Gastrocnemius medialis (tissue), 4 donors: ENCODE measurements around the gene RCAN2. TPM values are rescaled to one million over a fixed set of nuclear protein-coding genes. Genes with fewer than 3 reads are reported as not detected.

Source experiments
- ATAC-seq, 2 donors: fragments of 150-250 bp; one replicate each; pipeline ENCODE4 v1.9.1; 2016
- DNase-seq, 2 donors: peaks; one replicate each; pipeline ENCODE4 v3.0.0-alpha.2; 2019
- H3K27ac ChIP-seq, 4 donors: fragments of 200-600 bp; sonication (generic); 1 replicate in 1 of 4; 2 replicates in 3 of 4; pipeline ENCODE4 v1.5.1; 2016 to 2018; ENCODE audit warnings: mild to moderate bottlenecking in 2 of 4, moderate library complexity in 1 of 4
- H3K27me3 ChIP-seq, 3 donors: fragments of 200-600 bp; sonication (generic) in 2 of 3; 1 replicate in 1 of 3; 2 replicates in 2 of 3; pipeline versions ENCODE4 v1.5.1 to v1.6.0; 2016 to 2019; ENCODE audit warnings: mild to moderate bottlenecking in 1 of 3, moderate library complexity in 1 of 3
- H3K36me3 ChIP-seq, 2 donors: fragments of 200-600 bp; sonication (generic) in 1 of 2; one replicate each; pipeline ENCODE4 v1.5.1; 2017 to 2018
- H3K4me1 ChIP-seq, 2 donors: fragments of 200-600 bp; sonication (generic) in 1 of 2; one replicate each; pipeline ENCODE4 v1.5.1; 2016 to 2017; ENCODE audit warnings: mild to moderate bottlenecking in 2 of 2
- H3K4me3 ChIP-seq, 4 donors: fragments of 200-600 bp; sonication (generic) in 3 of 4; 1 replicate in 1 of 4; 2 replicates in 3 of 4; pipeline ENCODE4 v1.5.1; 2016 to 2019; ENCODE audit warnings: mild to moderate bottlenecking in 2 of 4
- H3K9me3 ChIP-seq, 3 donors: fragments of 200-600 bp; sonication (generic) in 2 of 3; 1 replicate in 1 of 3; 2 replicates in 2 of 3; pipeline ENCODE4 v1.5.1; 2016 to 2019
- CTCF ChIP-seq, 5 experiments: fragments of 450-650 bp in 3 of 5; fragments of 200-600 bp in 2 of 5; sonication (generic) in 2 of 5; IDR thresholded peaks in 4 of 5; conservative IDR thresholded peaks in 1 of 5; 1 replicate in 4 of 5; 2 replicates in 1 of 5; pipeline ENCODE4 v1.5.1; 2016 to 2019; ENCODE audit warnings: antibody characterized with exemption in 5 of 5, mild to moderate bottlenecking in 3 of 5, moderate library complexity in 3 of 5
- POLR2A ChIP-seq, 2 donors: fragments of 450-650 bp; IDR thresholded peaks; one replicate each; pipeline ENCODE4 v1.6.1; 2017; ENCODE audit warnings: antibody characterized with exemption in 2 of 2, mild to moderate bottlenecking in 2 of 2, moderate library complexity in 2 of 2
- in situ Hi-C, 4 donors: fragments of 200-750 bp; cut with MboI; loops; one replicate each; pipeline versions ENCODE4 v1.15.0 to v1.8.0; 2017; ENCODE audit warnings: low sequenced_read_pairs in 4 of 4
- intact Hi-C: fragments of 100-400 bp; cut with DNase I; formaldehyde crosslinking; loops from one replicate; pipeline ENCODE4 v1.15.1; 2023; ENCODE audit warnings: low total_unique reads
- total RNA-seq, 4 donors: library from RNA; depleted of rRNA; stranded (reverse); fragments of >200 nt; gene quantifications; one replicate each; pipeline versions ENCODE4 v1.1.0 to v1.2.3, GENCODE V29; 2016

RCAN2 gene
- total RNA-seq, 4 donors from 2014 or later, result 26.2 to 88.8 (median 43.2) TPM

GRCh38 chr6:46240866-46241565, 250.2 kb downstream of the RCAN2 start:
- H3K27ac ChIP-seq, result peak overlapping the region in 2 of 4 donors; percentile 60 to 63
- in situ Hi-C loops (loop anchor here in 1 of 4 donors (25.0 kb wide), 1 partner anchor 171 kb away; no protein-coding TSS in a partner anchor), intact Hi-C loops (no loop called here)
- no peaks in the 10 kb centered on the region for H3K27me3 ChIP-seq
- H3K4me3 ChIP-seq, result no peak overlapping the region
- H3K9me3 ChIP-seq, result no peaks in the 10 kb centered on the region
- no peak for DNase-seq
- ATAC-seq, result no peak
- H3K36me3 ChIP-seq, result no peaks in the 10 kb centered on the region
- H3K4me1 ChIP-seq, result peaks cover 31 to 75% of the 10 kb centered on the region in 2 donors
- TF ChIP-seq CTCF (IDR thresholded peaks at IDR 0.05 in 4 of 5, conservative IDR thresholded peaks at IDR 0.05 in 1 of 5) (no peak), POLR2A (IDR thresholded peaks at IDR 0.05) (no peak)

GRCh38 chr6:46236752-46237151, 254.5 kb downstream of the RCAN2 start:
- peak; percentile 68 to 84 for ATAC-seq
- in situ Hi-C loops, result loop anchor here in 2 of 4 donors (10.0 to 25.0 kb wide), 2 partner anchors 176 to 258 kb away; partner anchors contain the start of gene RCAN2 (in 1 of the 2)
- no peak for DNase-seq
- peaks cover 36 to 66% of the 10 kb centered on the region in 2 donors for H3K4me1 ChIP-seq
- no peaks in the 10 kb centered on the region for H3K27me3 ChIP-seq
- intact Hi-C loops, result loop anchor here (5.0 kb wide), 1 partner anchor 156 kb away; no protein-coding TSS in a partner anchor
- no peaks in the 10 kb centered on the region for H3K36me3 ChIP-seq
- H3K9me3 ChIP-seq, result no peaks in the 10 kb centered on the region
- TF ChIP-seq POLR2A (IDR thresholded peaks at IDR 0.05) (no peak), CTCF (IDR thresholded peaks at IDR 0.05 in 4 of 5, conservative IDR thresholded peaks at IDR 0.05 in 1 of 5) (no peak)
- no peak overlapping the region for H3K4me3 ChIP-seq
- peak overlapping the region; percentile 46 to 69 (median 61) for H3K27ac ChIP-seq

- H3K27ac ChIP-seq, result peak overlapping the region in 3 of 4 donors; percentile 49 to 69 (median 66)
- TF ChIP-seq CTCF (IDR thresholded peaks at IDR 0.05 in 4 of 5, conservative IDR thresholded peaks at IDR 0.05 in 1 of 5) (no peak), POLR2A (IDR thresholded peaks at IDR 0.05) (no peak)
- in situ Hi-C loops (loop anchor here in 2 of 4 donors (10.0 to 25.0 kb wide), 2 partner anchors 177 to 260 kb away; partner anchors contain the start of gene RCAN2 (in 1 of the 2)), intact Hi-C loops (loop anchor here (5.0 kb wide), 1 partner anchor 157 kb away; no protein-coding TSS in a partner anchor)
- H3K4me1 ChIP-seq, result peaks cover 23 to 53% of the 10 kb centered on the region in 2 donors
- no peak overlapping the region for H3K4me3 ChIP-seq
- no peaks in the 10 kb centered on the region for H3K9me3 ChIP-seq
- peak; percentile 25 to 29 for ATAC-seq
- H3K27me3 ChIP-seq, result no peaks in the 10 kb centered on the region
- peaks cover 0 to 9% of the 10 kb centered on the region in 2 donors for H3K36me3 ChIP-seq
- DNase-seq, result no peak
Measured at GRCh38 chr6:46235242-46235641, 256.0 kb downstream of the RCAN2 start.

- no peaks in the 10 kb centered on the region for H3K27me3 ChIP-seq
- peaks cover 23 to 53% of the 10 kb centered on the region in 2 donors for H3K4me1 ChIP-seq
- in situ Hi-C loops, result loop anchor here in 2 of 4 donors (10.0 to 25.0 kb wide), 2 partner anchors 178 to 260 kb away; partner anchors contain the start of gene RCAN2 (in 1 of the 2)
- no peak for DNase-seq
- TF ChIP-seq CTCF (IDR thresholded peaks at IDR 0.05 in 4 of 5, conservative IDR thresholded peaks at IDR 0.05 in 1 of 5), result no peak
- no peak for TF ChIP-seq POLR2A (IDR thresholded peaks at IDR 0.05)
- no peak overlapping the region for H3K4me3 ChIP-seq
- H3K27ac ChIP-seq, result peak overlapping the region; percentile 35 to 69 (median 58)
- no peak for ATAC-seq
- no peaks in the 10 kb centered on the region for H3K9me3 ChIP-seq
- intact Hi-C loops, result loop anchor here (5.0 kb wide), 1 partner anchor 158 kb away; no protein-coding TSS in a partner anchor
- H3K36me3 ChIP-seq, result peaks cover 0 to 11% of the 10 kb centered on the region in 2 donors
Measured at GRCh38 chr6:46234700-46235099, 256.5 kb downstream of the RCAN2 start.
